Measurements from ENCODE around the gene TMEM30B.
A peak's percentile ranks its signal among the peaks of the same experiment; 100 is the strongest.

Gene TMEM30B

GRCh38 chr14:61280526-61281185 is 482 bp downstream of the TMEM30B start:
- peak overlapping the region in 1 of 2 donors; percentile 30 for H3K4me3 ChIP-seq (replicated peaks in 1 of 2; ENCODE audit: low read depth in 2 of 2, low read length in 2 of 2)
- DNase-seq (ENCODE audit: low read depth in 2 of 2), result peak; percentile 16 to 29
- TF ChIP-seq CTCF (IDR thresholded peaks at IDR 0.05; ENCODE audit: low read depth, low read length), result no peak

GRCh38 chr14:61280092-61280525 is 1.0 kb downstream of the TMEM30B start:
- DNase-seq (ENCODE audit: low read depth in 2 of 2), result no peak
- no peak for TF ChIP-seq CTCF (IDR thresholded peaks at IDR 0.05; ENCODE audit: low read depth, low read length)
- H3K4me3 ChIP-seq (replicated peaks in 1 of 2; ENCODE audit: low read depth in 2 of 2, low read length in 2 of 2), result peak overlapping the region in 1 of 2 donors; percentile 30

GRCh38 chr14:61279082-61279481 is 2.1 kb downstream of the TMEM30B start:
- H3K4me3 ChIP-seq (replicated peaks in 1 of 2; ENCODE audit: low read depth in 2 of 2, low read length in 2 of 2), result no peak overlapping the region
- no peak for TF ChIP-seq CTCF (IDR thresholded peaks at IDR 0.05; ENCODE audit: low read depth, low read length)
- DNase-seq (ENCODE audit: low read depth in 2 of 2), result no peak

GRCh38 chr14:61277784-61278183 is 3.4 kb downstream of the TMEM30B start:
- no peak overlapping the region for H3K4me3 ChIP-seq (replicated peaks in 1 of 2; ENCODE audit: low read depth in 2 of 2, low read length in 2 of 2)
- DNase-seq (ENCODE audit: low read depth in 2 of 2), result no peak
- no peak for TF ChIP-seq CTCF (IDR thresholded peaks at IDR 0.05; ENCODE audit: low read depth, low read length)

GRCh38 chr14:61277232-61277631 is 3.9 kb downstream of the TMEM30B start:
- no peak for DNase-seq (ENCODE audit: low read depth in 2 of 2)
- no peak for TF ChIP-seq CTCF (IDR thresholded peaks at IDR 0.05; ENCODE audit: low read depth, low read length)
- H3K4me3 ChIP-seq (replicated peaks in 1 of 2; ENCODE audit: low read depth in 2 of 2, low read length in 2 of 2), result no peak overlapping the region

GRCh38 chr14:61271552-61271951 is 9.6 kb downstream of the TMEM30B start:
- TF ChIP-seq CTCF (IDR thresholded peaks at IDR 0.05; ENCODE audit: low read depth, low read length), result no peak
- no peak overlapping the region for H3K4me3 ChIP-seq (replicated peaks in 1 of 2; ENCODE audit: low read depth in 2 of 2, low read length in 2 of 2)
- no peak for DNase-seq (ENCODE audit: low read depth in 2 of 2)

- no peak for TF ChIP-seq CTCF (IDR thresholded peaks at IDR 0.05; ENCODE audit: low read depth, low read length)
- H3K4me3 ChIP-seq (replicated peaks in 1 of 2; ENCODE audit: low read depth in 2 of 2, low read length in 2 of 2), result no peak overlapping the region
- no peak for DNase-seq (ENCODE audit: low read depth in 2 of 2)
These were observed 10.4 kb downstream of the TMEM30B start for GRCh38 chr14:61270714-61271113.

Measured in cardiac fibroblast (primary cell).